Muscle of leg (tissue), 11 donors: Measurements from ENCODE around the gene MRPL17. TPM values are rescaled to one million over a fixed set of nuclear protein-coding genes. Genes with fewer than 3 reads are reported as not detected.

Experiments
- DNase-seq: peaks from one replicate; pipeline ENCODE4 v3.0.0; 2013
- H3K27ac ChIP-seq: one replicate; pipeline ENCODE4 v1.5.1; 2013; ENCODE audit warnings: mild to moderate bottlenecking, low read length, control low read depth
- H3K27me3 ChIP-seq: one replicate; pipeline ENCODE4 v1.6.1; 2013; ENCODE audit warnings: low read length; ENCODE audit not compliant: control insufficient read depth, insufficient read depth
- H3K36me3 ChIP-seq: one replicate; pipeline ENCODE4 v1.6.1; 2013; ENCODE audit warnings: low read length; ENCODE audit not compliant: control insufficient read depth, insufficient read depth
- H3K4me1 ChIP-seq: one replicate; pipeline ENCODE4 v1.6.1; 2013; ENCODE audit warnings: low read length; ENCODE audit not compliant: control insufficient read depth, insufficient read depth
- H3K4me3 ChIP-seq: one replicate; pipeline ENCODE4 v1.5.1; 2013; ENCODE audit warnings: low read length, control low read depth
- H3K9me3 ChIP-seq: replicated peaks from 2 replicates; pipeline ENCODE4 v1.6.1; 2013; ENCODE audit warnings: low read depth, low read length; ENCODE audit not compliant: control insufficient read depth
- WGBS: methylation state at CpG from one replicate; pipeline ENCODE4 v1.1.5; 2013; ENCODE audit warnings: missing lambda C conversion rate; ENCODE audit not compliant: insufficient coverage; 5-methylcytosine and 5-hydroxymethylcytosine counted together
- polyA plus RNA-seq, 8 donors: library from polyadenylated mRNA; unstranded; fragments of 120-200 nt; gene quantifications; one replicate each; pipeline versions ENCODE4 v1.2.1 to v1.2.3, GENCODE V29; 2013; ENCODE audit warnings: inconsistent platforms in 1 of 8, low replicate concordance in 1 of 8; ENCODE audit not compliant: insufficient read length in 8 of 8, insufficient read depth in 1 of 8
- total RNA-seq: library from RNA; stranded (reverse); fragments of 120-200 nt; gene quantifications from one replicate; pipeline ENCODE4 v1.2.4, GENCODE V29; 2013

MRPL17 gene
- total and polyA plus RNA-seq, 9 donors = 37.2 to 86.7 (median 71.7) TPM

DNA sequence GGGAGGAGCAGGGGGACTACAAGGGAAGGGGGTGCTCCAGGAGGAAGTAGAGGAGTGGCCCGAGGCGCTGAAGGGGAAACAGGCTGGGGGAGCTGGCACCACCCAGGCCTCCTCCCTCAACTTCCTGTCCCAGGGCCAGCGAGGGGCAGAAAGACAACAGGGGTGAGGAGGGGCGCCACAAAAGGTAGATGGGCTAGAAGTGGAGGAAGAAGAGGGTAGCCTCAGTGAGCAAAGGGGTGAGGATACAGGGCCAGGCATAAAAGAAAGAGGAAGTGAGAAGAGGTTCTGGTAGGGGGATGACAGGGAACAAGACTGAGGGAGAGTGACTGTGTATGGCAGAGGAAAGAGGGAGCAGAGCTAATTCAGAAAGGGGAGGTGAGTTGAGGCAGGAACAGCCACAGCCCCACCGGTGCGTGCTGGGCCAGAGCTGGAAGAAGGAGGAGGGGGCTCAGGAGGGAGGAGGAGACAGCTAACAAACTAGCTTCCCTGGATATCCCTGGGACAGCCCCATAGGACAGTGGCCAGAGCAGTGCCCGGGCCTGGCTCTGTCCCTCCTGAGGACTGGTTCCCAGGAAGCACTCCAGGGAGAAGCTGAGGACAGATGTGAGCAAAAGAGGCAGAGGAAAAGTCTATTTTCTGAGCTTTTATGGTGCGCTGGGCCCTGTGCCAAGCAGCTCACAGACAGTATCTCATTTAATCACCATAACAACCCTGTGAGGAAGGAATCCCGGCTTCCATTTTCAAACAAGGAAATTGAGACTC, 36.0 kb downstream of the MRPL17 start:
- H3K9me3 ChIP-seq = no peaks in the 10 kb centered on the region
- 0% methylated on average over 4 of the region's 9 CpGs for WGBS
- peak overlapping the region; percentile 89 for H3K27ac ChIP-seq
- no peaks in the 10 kb centered on the region for H3K27me3 ChIP-seq
- peak; percentile 92 for DNase-seq
- peak overlapping the region; percentile 21 for H3K4me3 ChIP-seq
- peaks cover 31% of the 10 kb centered on the region for H3K4me1 ChIP-seq
- peaks cover 26% of the 10 kb centered on the region for H3K36me3 ChIP-seq

- peaks cover 26% of the 10 kb centered on the region for H3K36me3 ChIP-seq
- peak overlapping the region; percentile 21 for H3K4me3 ChIP-seq
- H3K27ac ChIP-seq = peak overlapping the region; percentile 89
- H3K4me1 ChIP-seq = peaks cover 31% of the 10 kb centered on the region
- no peaks in the 10 kb centered on the region for H3K9me3 ChIP-seq
- WGBS = no CpG with 5 or more reads among the region's 3 CpGs
- H3K27me3 ChIP-seq = no peaks in the 10 kb centered on the region
- peak; percentile 98 for DNase-seq
Measured at GRCh38 chr11:6646576-6646917, 36.6 kb downstream of the MRPL17 start.

DNA sequence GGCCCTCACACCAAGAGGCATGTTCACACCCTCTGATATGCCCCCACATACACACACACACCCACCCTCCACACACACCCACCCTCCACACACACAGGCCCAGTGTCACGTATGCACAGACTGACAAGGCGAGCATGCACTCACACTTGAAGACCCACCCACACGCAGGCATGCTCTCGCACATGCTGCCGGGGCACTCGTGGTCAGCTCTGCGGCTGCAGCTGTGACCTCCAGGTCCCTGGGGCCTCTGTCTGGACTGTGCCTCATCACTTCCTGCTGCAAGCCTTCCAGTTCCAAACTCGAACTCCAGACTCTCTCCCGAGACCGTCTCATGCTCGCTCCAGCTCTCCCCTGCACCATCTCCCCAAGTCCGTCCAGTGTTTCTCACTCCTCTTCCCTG, 37.1 kb downstream of the MRPL17 start:
- Histone ChIP-seq H3K4me1 (peaks cover 31% of the 10 kb centered on the region), H3K36me3 (peaks cover 28% of the 10 kb centered on the region), H3K27me3 (no peaks in the 10 kb centered on the region), H3K4me3 (peak overlapping the region; percentile 21), H3K9me3 (no peaks in the 10 kb centered on the region), H3K27ac (peak overlapping the region; percentile 89)
- whole genome bisulfite sequencing = 13% methylated on average over 12 of the region's 12 CpGs
- DNase-seq = peak; percentile 96

DNA sequence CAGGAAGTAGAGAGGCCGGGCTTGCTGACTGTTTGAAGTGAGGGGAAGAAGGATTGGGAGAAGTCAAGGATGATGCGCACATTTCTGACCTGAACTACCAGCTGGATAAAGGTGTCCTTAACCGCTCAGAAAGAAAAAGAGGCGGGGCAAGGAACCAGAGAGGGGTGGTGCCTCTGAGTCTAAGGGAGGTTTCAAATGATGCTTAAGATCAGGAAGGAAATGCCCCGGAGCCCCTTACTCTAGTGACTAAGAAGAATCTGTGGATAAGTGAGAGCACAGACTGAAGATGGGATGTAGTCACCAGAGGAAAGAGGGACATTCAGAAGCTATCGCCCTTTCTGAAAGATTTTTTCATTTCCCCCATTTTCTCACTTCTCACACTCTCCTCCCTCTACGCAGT, 40.2 kb downstream of the MRPL17 start:
- no peaks in the 10 kb centered on the region for H3K9me3 ChIP-seq
- no peak for DNase-seq
- 77% methylated on average over 6 of the region's 7 CpGs for WGBS
- no peak overlapping the region for H3K27ac ChIP-seq
- peaks cover 44% of the 10 kb centered on the region for H3K36me3 ChIP-seq
- no peak overlapping the region for H3K4me3 ChIP-seq
- H3K4me1 ChIP-seq = peaks cover 44% of the 10 kb centered on the region
- H3K27me3 ChIP-seq = no peaks in the 10 kb centered on the region

DNA sequence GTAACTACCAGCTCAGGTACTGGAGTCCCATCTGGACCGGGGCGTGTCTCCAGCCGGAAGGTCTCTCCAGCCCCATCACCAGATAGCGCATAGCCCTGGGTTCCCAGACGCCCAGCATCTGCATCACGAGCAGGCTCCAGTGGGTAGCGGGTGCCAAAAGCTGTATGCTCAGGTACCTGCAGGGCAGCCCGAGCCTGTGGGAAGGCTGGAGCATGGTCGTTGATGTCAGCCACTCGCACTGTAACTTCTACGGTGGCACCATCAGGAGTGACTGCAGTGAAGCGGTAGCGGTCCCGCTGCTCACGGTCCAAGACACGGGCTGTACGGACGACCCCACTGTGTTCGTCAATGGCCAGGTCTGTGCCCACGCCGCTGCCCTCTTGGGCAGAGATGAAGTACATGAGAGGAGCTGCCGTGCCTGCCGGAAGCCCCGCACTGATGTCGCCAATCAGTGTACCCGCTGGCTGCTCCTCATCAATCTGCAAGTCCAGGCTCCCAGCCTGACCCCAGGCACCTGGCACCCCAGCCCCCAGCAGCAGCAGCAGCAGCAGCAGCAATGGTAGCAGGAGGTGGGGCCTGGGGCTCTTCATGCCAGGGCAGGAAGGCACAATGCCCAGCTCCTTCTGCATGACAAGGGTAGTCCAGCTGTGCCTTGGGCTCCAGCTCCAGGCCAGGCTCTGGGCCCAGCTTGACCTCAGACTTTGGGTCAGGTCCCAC, 42.0 kb downstream of the MRPL17 start:
- Histone ChIP-seq H3K27me3 (no peaks in the 10 kb centered on the region), H3K27ac (no peak overlapping the region), H3K4me1 (peaks cover 41% of the 10 kb centered on the region), H3K9me3 (no peaks in the 10 kb centered on the region), H3K36me3 (peaks cover 53% of the 10 kb centered on the region), H3K4me3 (no peak overlapping the region)
- DNase-seq = no peak
- WGBS = 91% methylated on average over 26 of the region's 26 CpGs

DNA sequence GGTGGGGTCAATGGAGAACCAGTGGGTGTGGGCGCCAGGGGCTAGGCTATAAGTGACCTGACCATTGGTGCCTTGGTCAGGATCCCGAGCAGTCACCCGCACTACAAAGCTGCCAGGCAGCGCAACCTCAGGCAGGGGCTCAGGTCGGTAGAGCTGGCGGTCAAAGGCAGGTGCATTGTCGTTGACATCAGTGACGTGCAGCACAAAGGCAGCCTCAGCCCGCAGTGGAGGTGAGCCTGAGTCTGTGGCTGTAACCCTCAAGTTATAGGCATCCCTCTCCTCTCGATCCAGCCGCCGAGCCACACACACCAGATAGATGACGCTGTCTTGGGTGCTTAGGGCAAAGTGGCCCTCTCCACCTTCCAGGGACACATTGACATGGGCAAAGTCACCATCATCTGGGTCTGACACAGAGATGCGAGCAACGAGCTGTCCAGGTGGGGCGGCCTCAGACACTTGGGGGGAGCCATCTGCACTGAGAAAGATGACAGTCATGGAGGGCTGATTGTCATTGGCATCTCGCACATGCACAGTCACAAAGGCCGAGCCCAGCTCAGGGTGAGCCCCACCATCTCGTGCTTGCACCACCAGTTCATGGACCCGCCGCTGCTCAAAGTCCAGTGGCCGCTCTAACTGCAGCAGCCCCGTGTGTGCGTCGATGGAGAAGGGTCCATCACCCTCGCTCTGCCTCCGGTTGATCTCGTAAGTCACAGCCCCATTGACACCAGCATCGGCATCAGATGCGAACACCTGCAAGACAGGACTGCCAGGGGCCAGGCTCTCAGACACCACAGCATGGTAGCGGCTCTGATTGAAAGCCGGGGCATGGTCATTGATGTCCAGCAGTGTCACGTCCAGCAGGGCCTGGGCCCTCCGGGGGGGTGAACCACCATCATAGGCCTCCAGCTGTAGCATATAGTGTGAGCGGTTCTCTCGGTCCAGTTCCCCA, 42.8 kb downstream of the MRPL17 start:
- Histone ChIP-seq H3K4me3 (no peak overlapping the region), H3K36me3 (peaks cover 53% of the 10 kb centered on the region), H3K27ac (no peak overlapping the region), H3K9me3 (no peaks in the 10 kb centered on the region), H3K27me3 (no peaks in the 10 kb centered on the region), H3K4me1 (peaks cover 43% of the 10 kb centered on the region)
- no peak for DNase-seq
- 93% methylated on average over 36 of the region's 36 CpGs for WGBS

- Histone ChIP-seq H3K36me3 (peaks cover 56% of the 10 kb centered on the region), H3K27ac (peak overlapping the region; percentile 55), H3K27me3 (no peaks in the 10 kb centered on the region), H3K4me3 (no peak overlapping the region), H3K4me1 (peaks cover 44% of the 10 kb centered on the region), H3K9me3 (no peaks in the 10 kb centered on the region)
- peak; percentile 63 for DNase-seq
- WGBS = 47% methylated on average over 4 of the region's 4 CpGs
Measured at GRCh38 chr11:6638429-6638828, 44.7 kb downstream of the MRPL17 start.

- no peaks in the 10 kb centered on the region for H3K27me3 ChIP-seq
- peaks cover 62% of the 10 kb centered on the region for H3K36me3 ChIP-seq
- H3K4me1 ChIP-seq = peaks cover 44% of the 10 kb centered on the region
- WGBS = 0% methylated on average over 2 of the region's 3 CpGs
- DNase-seq = peak; percentile 73
- no peaks in the 10 kb centered on the region for H3K9me3 ChIP-seq
- peak overlapping the region; percentile 55 for H3K27ac ChIP-seq
- H3K4me3 ChIP-seq = no peak overlapping the region
Measured at GRCh38 chr11:6637871-6638270, 45.3 kb downstream of the MRPL17 start.

- 44% methylated on average over 3 of the region's 3 CpGs for WGBS
- Histone ChIP-seq H3K4me3 (no peak overlapping the region), H3K36me3 (peaks cover 74% of the 10 kb centered on the region), H3K9me3 (no peaks in the 10 kb centered on the region), H3K27ac (peak overlapping the region; percentile 80), H3K27me3 (no peaks in the 10 kb centered on the region), H3K4me1 (peaks cover 44% of the 10 kb centered on the region)
- DNase-seq = no peak
Measured at GRCh38 chr11:6636480-6636879, 46.7 kb downstream of the MRPL17 start.
